GM18858 (cell line): Measurements from ENCODE around the gene TEX12.
"Not testable (repeated sequence)": the region's sequence is repeated elsewhere in the genome, so short reads cannot be mapped to it uniquely, and the experiment has no call there.

ENCODE experiments used
- ATAC-seq: cut with Tn5 transposase; IDR thresholded peaks from one replicate; pipeline ENCODE4 v1.9.1; 2021; ENCODE audit not compliant: unreplicated experiment

Gene TEX12

GRCh38 chr11:112163875-112164685 lies 3.1 kb upstream of the TEX12 start, which contains the start of gene IL18:
IL18 (minus strand) TSS chr11:112164094; CDS start chr11:112155053, 9,041 bp downstream.
- no peak for ATAC-seq

- ATAC-seq, result no peak
Measured at GRCh38 chr11:112165049-112165448, 2.1 kb upstream of the TEX12 start.

GRCh38 chr11:112166562-112166961 lies 610 bp upstream of the TEX12 start:
- ATAC-seq, result no peak

- peak; percentile 84 for ATAC-seq
Measured at GRCh38 chr11:112172362-112172994, 5.3 kb downstream of the TEX12 start.

GRCh38 chr11:112173152-112173551 lies 6.0 kb downstream of the TEX12 start:
- ATAC-seq, result no peak

- ATAC-seq, result no peak
Measured at GRCh38 chr11:112174789-112175598, 7.8 kb downstream of the TEX12 start, which contains the start of gene BCO2. BCO2 (plus strand) TSS chr11:112175512; CDS start chr11:112175602, 90 bp downstream.

GRCh38 chr11:112175599-112175952 lies 8.4 kb downstream of the TEX12 start:
- ATAC-seq, result no peak

GRCh38 chr11:112176077-112176476 lies 8.9 kb downstream of the TEX12 start:
- ATAC-seq, result no peak

- no peak for ATAC-seq
Measured at GRCh38 chr11:112177589-112177988, 10.4 kb downstream of the TEX12 start.

- ATAC-seq, result no peak
Measured at GRCh38 chr11:112178428-112178827, 11.3 kb downstream of the TEX12 start.

- ATAC-seq, result no peak
Measured at GRCh38 chr11:112178936-112179335, 11.8 kb downstream of the TEX12 start.

- ATAC-seq, result peak; percentile 62
Measured at GRCh38 chr11:112179601-112180000, 12.4 kb downstream of the TEX12 start.

GRCh38 chr11:112182867-112183266 lies 15.7 kb downstream of the TEX12 start:
- no peak for ATAC-seq

GRCh38 chr11:112185883-112186282 lies 18.7 kb downstream of the TEX12 start:
- ATAC-seq, result no peak

- ATAC-seq, result no peak
Measured at GRCh38 chr11:112186304-112186703, 19.1 kb downstream of the TEX12 start.

- not testable (repeated sequence) for ATAC-seq
Measured at GRCh38 chr11:112195113-112195512, 27.9 kb downstream of the TEX12 start.

GRCh38 chr11:112195951-112196351 lies 28.8 kb downstream of the TEX12 start:
- ATAC-seq, result no peak

GRCh38 chr11:112196519-112197087 lies 29.4 kb downstream of the TEX12 start:
- no peak for ATAC-seq

- not testable (repeated sequence) for ATAC-seq
Measured at GRCh38 chr11:112199101-112199500, 31.9 kb downstream of the TEX12 start.

- ATAC-seq, result no peak
Measured at GRCh38 chr11:112200252-112200651, 33.1 kb downstream of the TEX12 start.

GRCh38 chr11:112206071-112206470 lies 38.9 kb downstream of the TEX12 start:
- ATAC-seq, result no peak
